H1 (cell line): ENCODE data around the gene IL1RL1. TPM values are rescaled to one million over a fixed set of nuclear protein-coding genes. Genes with fewer than 3 reads are reported as not detected.

Source experiments
- CTCF ChIA-PET: fragments of 300-600 bp; sonication (Branson Sonifier 250); formaldehyde crosslinking; loops from one replicate; lab custom pipeline; 2021; ENCODE audit not compliant: partially characterized antibody; lab: Charles Lee
- POLR2A ChIA-PET: fragments of 300-600 bp; sonication (Branson Sonifier 250); formaldehyde crosslinking; loops from one replicate; lab custom pipeline; 2021; ENCODE audit warnings: inconsistent platforms; ENCODE audit not compliant: partially characterized antibody; lab: Charles Lee
- DNase-seq, 2 experiments: peaks; one replicate each; pipeline versions ENCODE4 v3.0.0 to v3.0.0-alpha.2; 2010 to 2022; ENCODE audit warnings: low spot score in 2 of 2, low read depth in 1 of 2, mixed read lengths in 1 of 2
- FAIRE-seq: peaks from 2 replicates; lab custom pipeline; 2011; peaks lifted over from hg19 to GRCh38; lab: Jason Lieb, UNC
- H2AFZ ChIP-seq: 2 replicates; pipeline ENCODE4 v1.8.1; 2012; ENCODE audit warnings: low read length, inconsistent platforms
- H2AK5ac ChIP-seq: 2 replicates; pipeline ENCODE4 v1.6.1; 2013; ENCODE audit warnings: low read depth, low read length
- H2BK120ac ChIP-seq: replicated peaks from 2 replicates; pipeline ENCODE3; 2013; ENCODE audit warnings: low read depth, low read length, inconsistent platforms
- H2BK12ac ChIP-seq: 2 replicates; pipeline ENCODE4 v1.6.1; 2013; ENCODE audit warnings: low read depth, low read length
- H2BK15ac ChIP-seq: 2 replicates; pipeline ENCODE4 v1.6.1; 2013; ENCODE audit warnings: low read length
- H2BK20ac ChIP-seq: 2 replicates; pipeline ENCODE4 v1.6.1; 2013; ENCODE audit warnings: low read length
- H2BK5ac ChIP-seq: 2 replicates; pipeline ENCODE4 v1.6.1; 2013; ENCODE audit warnings: low read depth, low read length
- H3K14ac ChIP-seq: 2 replicates; pipeline ENCODE4 v1.6.1; 2013; ENCODE audit warnings: inconsistent platforms; ENCODE audit not compliant: insufficient read length
- H3K18ac ChIP-seq: 2 replicates; pipeline ENCODE4 v1.6.1; 2013; ENCODE audit warnings: low read length; ENCODE audit errors: extremely low read depth
- H3K23ac ChIP-seq: 2 replicates; pipeline ENCODE4 v1.6.1; 2013; ENCODE audit warnings: inconsistent platforms; ENCODE audit not compliant: insufficient read length
- H3K23me2 ChIP-seq: 2 replicates; pipeline ENCODE4 v1.6.1; 2013; ENCODE audit warnings: low read depth, low read length
- H3K27ac ChIP-seq: 2 replicates; pipeline ENCODE4 v1.6.1; 2011; ENCODE audit warnings: low read depth, low read length, inconsistent platforms
- H3K27me3 ChIP-seq, 4 experiments: replicated peaks in 1 of 4; 1 replicate in 1 of 4; 2 replicates in 3 of 4; pipeline versions ENCODE4 v1.6.1 to v1.8.1; 2011 to 2013; ENCODE audit warnings: low read length in 3 of 4, mild to moderate bottlenecking in 3 of 4, inconsistent platforms in 2 of 4, mixed read lengths in 2 of 4, moderate library complexity in 1 of 4; ENCODE audit not compliant: control insufficient read depth in 3 of 4, insufficient read depth in 3 of 4; ENCODE audit errors: extremely low read depth in 1 of 4
- H3K36me3 ChIP-seq, 4 experiments: 2 replicates each; pipeline versions ENCODE4 v1.6.1 to v1.8.1; 2011 to 2013; ENCODE audit warnings: mild to moderate bottlenecking in 4 of 4, low read length in 3 of 4, moderate library complexity in 2 of 4, control low read depth in 1 of 4, inconsistent platforms in 1 of 4; ENCODE audit not compliant: insufficient read depth in 4 of 4, control insufficient read depth in 2 of 4
- H3K4ac ChIP-seq: replicated peaks from 2 replicates; pipeline ENCODE3; 2013; ENCODE audit warnings: low read length, low read depth, mixed read lengths, inconsistent platforms; ENCODE audit not compliant: insufficient read length
- H3K4me1 ChIP-seq, 4 experiments: replicated peaks in 1 of 4; 1 replicate in 1 of 4; 2 replicates in 3 of 4; pipeline versions ENCODE4 v1.6.1 to v1.8.1; 2011 to 2013; ENCODE audit warnings: low read length in 3 of 4, inconsistent platforms in 2 of 4, mixed read lengths in 1 of 4; ENCODE audit not compliant: insufficient read depth in 4 of 4, control insufficient read depth in 3 of 4
- H3K4me2 ChIP-seq, 2 experiments: 2 replicates each; pipeline versions ENCODE4 v1.6.1 to v1.8.1; 2011 to 2013; ENCODE audit warnings: low read depth in 2 of 2, low read length in 2 of 2, control low read depth in 1 of 2, inconsistent platforms in 1 of 2, mild to moderate bottlenecking in 1 of 2; ENCODE audit not compliant: insufficient read depth in 1 of 2
- H3K4me3 ChIP-seq, 4 experiments: fragments of 200-600, 300-600 bp in 1 of 4; sonication (generic), shearing (Covaris generic), sonication (Bioruptor Twin) in 1 of 4; 2 replicates each; pipeline versions ENCODE4 v1.5.1 to v1.8.1; 2011 to 2016; ENCODE audit warnings: low read length in 4 of 4, low read depth in 3 of 4, control low read depth in 2 of 4, inconsistent platforms in 2 of 4, mild to moderate bottlenecking in 2 of 4, mixed read lengths in 1 of 4, moderate library complexity in 1 of 4; ENCODE audit not compliant: insufficient read depth in 2 of 4; ENCODE audit errors: extremely low read depth in 1 of 4
- H3K56ac ChIP-seq: replicated peaks from 2 replicates; pipeline ENCODE3; 2013; ENCODE audit warnings: low read depth, mild to moderate bottlenecking, mixed read lengths, low read length, inconsistent platforms; ENCODE audit not compliant: insufficient read length
- H3K79me1 ChIP-seq: 2 replicates; pipeline ENCODE4 v1.6.1; 2013; ENCODE audit warnings: low read depth, low read length, control low read depth
- H3K79me2 ChIP-seq, 2 experiments: 2 replicates each; pipeline versions ENCODE4 v1.6.1 to v1.8.1; 2012 to 2013; ENCODE audit warnings: low read length in 2 of 2, mild to moderate bottlenecking in 2 of 2, inconsistent platforms in 1 of 2; ENCODE audit not compliant: insufficient read depth in 2 of 2, control insufficient read depth in 1 of 2
- H3K9ac ChIP-seq, 4 experiments: replicated peaks in 1 of 4; 1 replicate in 1 of 4; 2 replicates in 3 of 4; pipeline versions ENCODE4 v1.6.1 to v1.8.1; 2011 to 2013; ENCODE audit warnings: low read depth in 3 of 4, low read length in 3 of 4, control low read depth in 2 of 4, mild to moderate bottlenecking in 2 of 4, moderate library complexity in 2 of 4, inconsistent platforms in 1 of 4; ENCODE audit errors: extremely low read depth in 1 of 4
- H3K9me3 ChIP-seq, 2 experiments: 2 replicates each; pipeline versions ENCODE4 v1.6.1 to v1.8.1; 2012 to 2013; ENCODE audit warnings: mild to moderate bottlenecking in 2 of 2, moderate library complexity in 2 of 2, control low read depth in 1 of 2, inconsistent platforms in 1 of 2, low read depth in 1 of 2, low read length in 1 of 2, mixed read lengths in 1 of 2; ENCODE audit not compliant: insufficient read depth in 2 of 2
- H4K20me1 ChIP-seq, 2 experiments: replicated peaks in 1 of 2; 2 replicates each; pipeline versions ENCODE3 to v1.8.1; 2011 to 2013; ENCODE audit warnings: inconsistent platforms in 2 of 2, low read length in 2 of 2, mild to moderate bottlenecking in 1 of 2; ENCODE audit not compliant: insufficient read depth in 2 of 2, control insufficient read depth in 1 of 2
- H4K5ac ChIP-seq: 2 replicates; pipeline ENCODE4 v1.6.1; 2013; ENCODE audit warnings: low read length, low read depth, mixed read lengths, inconsistent platforms; ENCODE audit not compliant: insufficient read length
- H4K8ac ChIP-seq: 2 replicates; pipeline ENCODE4 v1.8.0; 2013; ENCODE audit warnings: mild to moderate bottlenecking, moderate library complexity, low read length, inconsistent platforms; ENCODE audit not compliant: insufficient read depth; ENCODE audit errors: extremely low read depth
- H4K91ac ChIP-seq: replicated peaks from 2 replicates; pipeline ENCODE3; 2013; ENCODE audit warnings: low read length, mixed read lengths, inconsistent platforms; ENCODE audit not compliant: insufficient read length
- SP2 ChIP-seq: IDR thresholded peaks from 2 replicates; pipeline ENCODE4 v1.6.1; 2012; ENCODE audit warnings: mild to moderate bottlenecking, low read length, inconsistent platforms
- WGBS, 2 experiments: shearing (Covaris generic) in 1 of 2; methylation state at CpG; one replicate each; pipeline versions ENCODE4 v1.1.6 to v1.1.7; 2013 to 2015; ENCODE audit warnings: low lambda C conversion rate in 2 of 2, mixed read lengths in 2 of 2, inconsistent platforms in 1 of 2, low coverage in 1 of 2, missing lambda C conversion rate in 1 of 2; ENCODE audit not compliant: insufficient replicate concordance in 2 of 2, insufficient coverage in 1 of 2, insufficient read length in 1 of 2; ENCODE audit errors: extremely low coverage in 1 of 2, missing lambda C conversion rate in 1 of 2; 5-methylcytosine and 5-hydroxymethylcytosine counted together
- polyA plus RNA-seq, 7 experiments: library from polyadenylated mRNA; depleted of rRNA in 3 of 7; stranded (reverse) in 5 of 7; unstranded in 2 of 7; fragments of >200 nt in 5 of 7; fragments of 200-250 nt in 2 of 7; gene quantifications; 1 replicate in 5 of 7; 2 replicates in 1 of 7; 4 replicates in 1 of 7; pipeline versions ENCODE4 v1.2.1 to v1.2.3, GENCODE V29; 2011 to 2013; ENCODE audit warnings: missing spikeins in 2 of 7, mixed read lengths in 2 of 7
- total RNA-seq: library from RNA; stranded (reverse); fragmentation: NEBNext Ultra II Directional; extraction: Animal tissue kit (Norgen Biotek cat#: 25700); gene quantifications from 2 replicates; pipeline ENCODE4 v1.2.1, GENCODE V29; 2021

IL1RL1 gene
- total and polyA plus RNA-seq, 2 of the 8 experiments (the other 6 are each of a cell fraction or from before 2014, with no cell fraction given): not detected

- POLR2A ChIA-PET: no interaction called here
- H2BK15ac ChIP-seq: no peak overlapping the region
- no peak for DNase-seq
- no peak overlapping the region for H3K4me3 ChIP-seq
- H2AFZ ChIP-seq: peak overlapping the region; percentile 49
- no peak for FAIRE-seq
- H3K79me2 ChIP-seq: no peaks in the 10 kb centered on the region
- no peak overlapping the region for H4K8ac ChIP-seq
- H3K56ac ChIP-seq: no peak overlapping the region
- 72% methylated on average over 5 of the region's 5 CpGs; no CpG with 5 or more reads in 1 of the 2 experiments for WGBS, 2 experiments
- no peaks in the 10 kb centered on the region for H3K36me3 ChIP-seq
- peak overlapping the region in 1 of 4 experiments; percentile 18; a peak in 1 of 7 replicates for H3K9ac ChIP-seq
- H2BK5ac ChIP-seq: no peak overlapping the region
- H3K23me2 ChIP-seq: no peaks in the 10 kb centered on the region
- no peak overlapping the region for H3K14ac ChIP-seq
- peaks cover under 1 to 3% (median 1%) of the 10 kb centered on the region in 4 experiments; a peak in 5 of 7 replicates for H3K27me3 ChIP-seq
- H4K20me1 ChIP-seq: no peaks in the 10 kb centered on the region
- CTCF ChIA-PET: interaction anchor here (0.6 to 1.6 kb wide), 2 partner anchors 21 to 87 kb away, joined by 3 to 4 read pairs; no protein-coding TSS in a partner anchor
- no peaks in the 10 kb centered on the region for H3K79me1 ChIP-seq
- no peak overlapping the region for H3K18ac ChIP-seq
- peaks cover 0 to 4% (median 1%) of the 10 kb centered on the region in 4 experiments; a peak in 1 of 7 replicates for H3K4me1 ChIP-seq
- no peak overlapping the region for H2AK5ac ChIP-seq
- peaks cover 19% of the 10 kb centered on the region in 2 experiments for H3K9me3 ChIP-seq
- H4K5ac ChIP-seq: no peak overlapping the region
- no peak overlapping the region for H4K91ac ChIP-seq
- no peak for TF ChIP-seq SP2
- TF ChIP-seq, all 59 proteins: peak for 0
- H3K23ac ChIP-seq: no peak overlapping the region
- H3K27ac ChIP-seq: no peak overlapping the region
- no peak overlapping the region for H3K4me2 ChIP-seq
- H2BK12ac ChIP-seq: no peak overlapping the region
- H2BK120ac ChIP-seq: no peak overlapping the region
- H2BK20ac ChIP-seq: no peak overlapping the region
- no peak overlapping the region for H3K4ac ChIP-seq
Measured at GRCh38 chr2:102361632-102362241, 50.4 kb downstream of the IL1RL1 start.
